DND-41 (cell line): ENCODE data around the gene CDHR1.

Source experiments
- ATAC-seq: fragments of 200-7000 bp; cut with Tn5 transposase; 3 replicates; pipeline ENCODE4 v1.9.1; 2021; ENCODE audit warnings: low read depth; ENCODE audit not compliant: insufficient read depth
- DNase-seq: peaks from one replicate; pipeline ENCODE4 v3.0.0-alpha.2; 2020
- H2AFZ ChIP-seq: 2 replicates; pipeline ENCODE4 v1.6.0; 2012; ENCODE audit warnings: low read depth, low read length
- H3K27ac ChIP-seq: 2 replicates; pipeline ENCODE4 v1.5.1; 2012; ENCODE audit warnings: low read length, inconsistent platforms
- H3K27me3 ChIP-seq: fragments of 200-600 bp; sonication (generic); 2 replicates; pipeline ENCODE4 v1.6.0; 2012; ENCODE audit warnings: low read length, mild to moderate bottlenecking, inconsistent platforms; ENCODE audit not compliant: insufficient read depth, poor library complexity
- H3K36me3 ChIP-seq: 2 replicates; pipeline ENCODE4 v1.5.1; 2012; ENCODE audit warnings: low read length, inconsistent platforms; ENCODE audit not compliant: insufficient read depth
- H3K4me1 ChIP-seq: 2 replicates; pipeline ENCODE4 v1.5.1; 2012; ENCODE audit warnings: mild to moderate bottlenecking, low read length; ENCODE audit not compliant: insufficient read depth
- H3K4me2 ChIP-seq: 2 replicates; pipeline ENCODE4 v1.6.0; 2012; ENCODE audit warnings: mild to moderate bottlenecking, moderate library complexity, low read length, inconsistent platforms; ENCODE audit not compliant: insufficient read depth
- H3K4me3 ChIP-seq, 2 experiments: fragments of 200-600 bp in 1 of 2; shearing (Covaris generic) in 1 of 2; 2 replicates each; pipeline ENCODE4 v1.5.1; 2012 to 2016; ENCODE audit warnings: inconsistent platforms in 2 of 2, low read length in 2 of 2, mild to moderate bottlenecking in 2 of 2, low read depth in 1 of 2, moderate library complexity in 1 of 2
- H3K79me2 ChIP-seq: 2 replicates; pipeline ENCODE4 v1.6.0; 2012; ENCODE audit warnings: low read length, inconsistent platforms; ENCODE audit not compliant: insufficient read depth
- H3K9ac ChIP-seq: 2 replicates; pipeline ENCODE4 v1.6.0; 2012; ENCODE audit warnings: low read depth, mild to moderate bottlenecking, inconsistent platforms, low read length, moderate library complexity
- H3K9me3 ChIP-seq: 2 replicates; pipeline ENCODE4 v1.5.1; 2012; ENCODE audit warnings: low read length, moderate library complexity, mild to moderate bottlenecking, inconsistent platforms; ENCODE audit not compliant: insufficient read depth, severe bottlenecking
- H4K20me1 ChIP-seq: 2 replicates; pipeline ENCODE4 v1.6.0; 2012; ENCODE audit warnings: low read length; ENCODE audit not compliant: insufficient read depth
- CTCF ChIP-seq: IDR thresholded peaks from 2 replicates; pipeline ENCODE4 v1.5.1; 2012; ENCODE audit warnings: borderline replicate concordance, low read length, moderate library complexity, mild to moderate bottlenecking; ENCODE audit not compliant: poor library complexity, severe bottlenecking; ENCODE audit errors: extremely low read depth
- EZH2 ChIP-seq: IDR thresholded peaks from 3 replicates; pipeline ENCODE4 v1.6.1; 2012; ENCODE audit warnings: borderline replicate concordance, low read depth, mild to moderate bottlenecking, moderate library complexity, low read length, inconsistent platforms; ENCODE audit not compliant: severe bottlenecking

The CDHR1 gene

GRCh38 chr10:84205853-84206525, 11.7 kb downstream of the CDHR1 start:
- Histone ChIP-seq H3K27ac (no peak overlapping the region), H4K20me1 (no peaks in the 10 kb centered on the region), H3K9me3 (no peaks in the 10 kb centered on the region), H3K9ac (no peak overlapping the region), H3K36me3 (no peaks in the 10 kb centered on the region), H3K27me3 (peaks cover 3% of the 10 kb centered on the region), H3K4me3 (no peak overlapping the region), H3K4me2 (no peak overlapping the region), H3K79me2 (no peaks in the 10 kb centered on the region), H2AFZ (no peak overlapping the region), H3K4me1 (no peaks in the 10 kb centered on the region)
- no peak for ATAC-seq
- DNase-seq = no peak
- TF ChIP-seq CTCF (no peak), EZH2 (no peak)

GRCh38 chr10:84208023-84208422, 13.7 kb downstream of the CDHR1 start:
- DNase-seq = no peak
- Histone ChIP-seq H3K4me1 (no peaks in the 10 kb centered on the region), H3K27ac (no peak overlapping the region), H3K9ac (no peak overlapping the region), H3K79me2 (no peaks in the 10 kb centered on the region), H2AFZ (no peak overlapping the region), H4K20me1 (no peaks in the 10 kb centered on the region), H3K27me3 (peaks cover 3% of the 10 kb centered on the region), H3K36me3 (no peaks in the 10 kb centered on the region), H3K4me2 (no peak overlapping the region), H3K4me3 (no peak overlapping the region), H3K9me3 (no peaks in the 10 kb centered on the region)
- TF ChIP-seq CTCF = no peak
- TF ChIP-seq EZH2 = no peak
- no peak for ATAC-seq

- no peak overlapping the region for H3K27ac ChIP-seq
- no peak for ATAC-seq
Observed at GRCh38 chr10:84211566-84211965, 17.2 kb downstream of the CDHR1 start.

More at GRCh38 chr10:84211566-84211965, 17.2 kb downstream of the CDHR1 start:
- no peaks in the 10 kb centered on the region for H3K79me2 ChIP-seq
- H4K20me1 ChIP-seq = no peaks in the 10 kb centered on the region
- no peak overlapping the region for H3K4me2 ChIP-seq
- no peaks in the 10 kb centered on the region for H3K4me1 ChIP-seq
- H3K4me3 ChIP-seq = no peak overlapping the region
- H3K27me3 ChIP-seq = peaks cover 3% of the 10 kb centered on the region
- TF ChIP-seq EZH2 (no peak), CTCF (no peak)
- no peak overlapping the region for H2AFZ ChIP-seq
- DNase-seq = no peak
- no peaks in the 10 kb centered on the region for H3K9me3 ChIP-seq
- H3K36me3 ChIP-seq = no peaks in the 10 kb centered on the region
- H3K9ac ChIP-seq = no peak overlapping the region
